ENCODE measurements around the gene ZNF778. TPM values are rescaled to one million over a fixed set of nuclear protein-coding genes. Genes with fewer than 3 reads are reported as not detected.
"Not testable (repeated sequence)": the region's sequence is repeated elsewhere in the genome, so short reads cannot be mapped to it uniquely, and the experiment has no call there.

ZNF778 gene
- total and polyA plus RNA-seq, 2 of the 13 experiments (the other 11 are each of a cell fraction or from before 2014, with no cell fraction given) = 3.8 to 7.2 TPM

GRCh38 chr16:89187770-89188392 lies 29.6 kb upstream of the ZNF778 start (continued):
- TF ChIP-seq MAX (IDR thresholded peaks at IDR 0.05) = peak; percentile 52
- peak; percentile 89 for TF ChIP-seq ZNF263 (CRISPR knock-in tag; IDR thresholded peaks at IDR 0.05)
- peak; percentile 76 for TF ChIP-seq BHLHE40 (IDR thresholded peaks at IDR 0.05; ENCODE audit: low read length)

GRCh38 chr16:89188471-89189357 lies 28.8 kb upstream of the ZNF778 start:
- FAIRE-seq; intact Hi-C loops (cut with micrococcal nuclease; ENCODE audit: unreplicated experiment); H2AFZ ChIP-seq (ENCODE audit: low read length); H3K79me2 ChIP-seq (ENCODE audit: insufficient read depth, low read length); H3K9me3 ChIP-seq (ENCODE audit: low read length); ATAC-seq; H3K27ac ChIP-seq (ENCODE audit: extremely low read length, insufficient read depth, low read length); in situ Hi-C loops (cut with HindIII; ENCODE audit: extremely low pct_ligation_motif_present, low pct_unique_long_range_greater_than_20kb); BruUV-seq (replicated peaks); DNase-seq (ENCODE audit: low spot score); H3K36me3 ChIP-seq (replicated peaks in 1 of 2; ENCODE audit: control insufficient read depth in 1 of 2, insufficient read depth in 2 of 2, low read length in 2 of 2); POLR2A ChIA-PET; CTCF ChIA-PET (ENCODE audit: low intra/inter-chr PET ratio, low total read pairs): not testable (repeated sequence)
- TF ChIP-seq AGO1 (IDR thresholded peaks at IDR 0.05; ENCODE audit: low read depth, low read length, poor library complexity, severe bottlenecking) (peak; percentile 77), ZNF589 (CRISPR knock-in tag; conservative IDR thresholded peaks at IDR 0.05) (0 out of 2 replicates have a peak, but pooled peaks have one; percentile 21), SRSF1 (optimal IDR thresholded peaks at IDR 0.05; ENCODE audit: low read depth, low read length) (peak; percentile 8), HIC2 (CRISPR knock-in tag; IDR thresholded peaks at IDR 0.05; ENCODE audit: low read depth) (peak; percentile 54), MAX (IDR thresholded peaks at IDR 0.05) (peak; percentile 10; the same call in 1 of the 2 replicates), TARDBP (CRISPR knock-in tag; IDR thresholded peaks at IDR 0.05) (peak; percentile 35; the same call in 1 of the 2 replicates), AGO2 (optimal IDR thresholded peaks at IDR 0.05; ENCODE audit: low read depth, low read length) (peak; percentile 81), HNRNPL (IDR thresholded peaks at IDR 0.05; ENCODE audit: low read depth, low read length) (peak; percentile 100)
- Histone ChIP-seq H3K27me3 (ENCODE audit: control insufficient read depth in 1 of 2, insufficient read depth in 2 of 2, low read length in 2 of 2) (peaks cover 0 to 18% of the 10 kb centered on the region in 2 experiments; a peak in 3 of 5 replicates), H3K4me2 (ENCODE audit: low read depth, low read length) (peak overlapping the region; percentile 94), H3K4me1 (ENCODE audit: insufficient read depth, low read length) (peaks cover 44% of the 10 kb centered on the region), H3K4me3 (replicated peaks in 1 of 3; ENCODE audit: insufficient read depth in 1 of 3, low read depth in 2 of 3, low read length in 3 of 3) (peak overlapping the region in 1 of 3 experiments; percentile 86; a peak in 1 of 6 replicates), H3K9ac (ENCODE audit: insufficient read depth, low read depth, low read length) (0 out of 2 replicates have a peak overlapping the region, but pooled peaks have one; percentile 82), H4K20me1 (ENCODE audit: insufficient read depth, low read length) (peaks cover 44% of the 10 kb centered on the region)
- whole genome bisulfite sequencing (ENCODE audit: low lambda C conversion rate) = 88% methylated on average over 14 of the region's 25 CpGs

Measured in HepG2 (cell line).